CD14-positive monocyte (primary cell): ENCODE results near the gene CRY1. TPM values are rescaled to one million over a fixed set of nuclear protein-coding genes. Genes with fewer than 3 reads are reported as not detected.

Source experiments
- DNase-seq, 3 donors: peaks; one replicate each; pipeline ENCODE4 v3.0.0-alpha.2; 2011 to 2022
- H2AFZ ChIP-seq: 2 replicates; pipeline ENCODE4 v1.6.0; 2012; ENCODE audit warnings: mild to moderate bottlenecking, low read depth, low read length, inconsistent platforms; ENCODE audit not compliant: insufficient read depth, poor library complexity, severe bottlenecking
- H3K27ac ChIP-seq, 2 donors: 1 replicate in 1 of 2; 2 replicates in 1 of 2; pipeline ENCODE4 v1.5.1; 2012 to 2013; ENCODE audit warnings: low read length in 2 of 2, control low read depth in 1 of 2, inconsistent platforms in 1 of 2, low read depth in 1 of 2, mild to moderate bottlenecking in 1 of 2
- H3K27me3 ChIP-seq, 2 donors: one replicate each; pipeline versions ENCODE4 v1.6.0 to v1.6.1; 2011 to 2013; ENCODE audit warnings: low read length in 2 of 2; ENCODE audit not compliant: control insufficient read depth in 2 of 2, insufficient read depth in 2 of 2
- H3K36me3 ChIP-seq, 2 donors: replicated peaks in 1 of 2; 1 replicate in 1 of 2; 2 replicates in 1 of 2; pipeline versions ENCODE4 v1.5.1 to v1.6.1; 2012 to 2013; ENCODE audit warnings: low read length in 2 of 2, control low read depth in 1 of 2, inconsistent platforms in 1 of 2, mild to moderate bottlenecking in 1 of 2; ENCODE audit not compliant: insufficient read depth in 2 of 2, control insufficient read depth in 1 of 2
- H3K4me1 ChIP-seq, 2 donors: 1 replicate in 1 of 2; 2 replicates in 1 of 2; pipeline versions ENCODE4 v1.5.1 to v1.6.1; 2012 to 2013; ENCODE audit warnings: low read length in 2 of 2, control low read depth in 1 of 2, inconsistent platforms in 1 of 2, mild to moderate bottlenecking in 1 of 2, moderate library complexity in 1 of 2; ENCODE audit not compliant: insufficient read depth in 2 of 2, control insufficient read depth in 1 of 2
- H3K4me2 ChIP-seq: replicated peaks from 2 replicates; pipeline ENCODE3; 2012; ENCODE audit warnings: low read length, moderate library complexity, mild to moderate bottlenecking; ENCODE audit not compliant: poor library complexity, severe bottlenecking; ENCODE audit errors: extremely low read depth
- H3K4me3 ChIP-seq, 3 experiments: fragments of 200-600 bp in 1 of 3; sonication (generic) in 1 of 3; replicated peaks in 1 of 3; 1 replicate in 2 of 3; 2 replicates in 1 of 3; pipeline ENCODE4 v1.5.1; 2011 to 2013; ENCODE audit warnings: low read length in 3 of 3, mild to moderate bottlenecking in 3 of 3, control low read depth in 2 of 3, low read depth in 2 of 3, inconsistent platforms in 1 of 3, moderate library complexity in 1 of 3
- H3K79me2 ChIP-seq: 2 replicates; pipeline ENCODE4 v1.6.0; 2012; ENCODE audit warnings: mild to moderate bottlenecking, control low read depth, inconsistent platforms, low read length, moderate library complexity; ENCODE audit not compliant: insufficient read depth
- H3K9ac ChIP-seq: 2 replicates; pipeline ENCODE4 v1.6.0; 2017; ENCODE audit warnings: low read length, mild to moderate bottlenecking; ENCODE audit not compliant: insufficient read depth, poor library complexity, severe bottlenecking
- H3K9me3 ChIP-seq, 2 donors: replicated peaks in 1 of 2; 1 replicate in 1 of 2; 2 replicates in 1 of 2; pipeline versions ENCODE4 v1.5.1 to v1.6.1; 2012 to 2013; ENCODE audit warnings: low read length in 2 of 2, control low read depth in 1 of 2; ENCODE audit not compliant: control insufficient read depth in 1 of 2, insufficient read depth in 1 of 2
- H4K20me1 ChIP-seq: 2 replicates; pipeline ENCODE4 v1.6.0; 2012; ENCODE audit warnings: mild to moderate bottlenecking, low read length, control low read depth, moderate library complexity; ENCODE audit not compliant: insufficient read depth
- H3K27ac Mint-ChIP-seq, 7 donors: one replicate each; pipeline ENCODE4 v1.8.0; 2020; ENCODE audit warnings: mild to moderate bottlenecking in 7 of 7, mixed read lengths in 7 of 7, moderate library complexity in 6 of 7, inconsistent platforms in 2 of 7
- H3K27me3 Mint-ChIP-seq, 3 donors: one replicate each; pipeline ENCODE4 v1.8.0; 2021 to 2022; ENCODE audit warnings: low read depth in 3 of 3, mild to moderate bottlenecking in 3 of 3, mixed read lengths in 3 of 3, moderate library complexity in 3 of 3, inconsistent platforms in 1 of 3
- H3K36me3 Mint-ChIP-seq, 2 donors: one replicate each; pipeline ENCODE4 v1.8.0; 2020; ENCODE audit warnings: mixed read lengths in 2 of 2, inconsistent platforms in 1 of 2, mild to moderate bottlenecking in 1 of 2
- H3K4me1 Mint-ChIP-seq: one replicate; pipeline ENCODE4 v1.8.0; 2020; ENCODE audit warnings: mild to moderate bottlenecking, mixed read lengths
- H3K4me3 Mint-ChIP-seq, 2 donors: one replicate each; pipeline ENCODE4 v1.8.0; 2020; ENCODE audit warnings: mild to moderate bottlenecking in 2 of 2, mixed read lengths in 2 of 2, moderate library complexity in 1 of 2
- H3K9me3 Mint-ChIP-seq, 7 donors: one replicate each; pipeline ENCODE4 v1.8.0; 2020 to 2022; ENCODE audit warnings: mixed read lengths in 7 of 7, mild to moderate bottlenecking in 6 of 7, moderate library complexity in 6 of 7, inconsistent platforms in 2 of 7
- CTCF ChIP-seq: fragments of 200-600 bp; IDR thresholded peaks from one replicate; pipeline ENCODE4 v1.8.0; 2022; ENCODE audit warnings: antibody characterized with exemption, mild to moderate bottlenecking
- WGBS: methylation state at CpG from one replicate; pipeline ENCODE4 v1.1.5; 2013; ENCODE audit warnings: missing lambda C conversion rate; ENCODE audit not compliant: insufficient coverage; 5-methylcytosine and 5-hydroxymethylcytosine counted together
- intact Hi-C, 2 donors: fragments of 100-400 bp; cut with micrococcal nuclease; formaldehyde crosslinking; loops; one replicate each; pipeline versions ENCODE4 v1.15.0 to v1.15.1; 2023
- polyA plus RNA-seq, 3 donors: library from polyadenylated mRNA; depleted of rRNA in 1 of 3; unstranded in 2 of 3; stranded (reverse) in 1 of 3; fragments of 300-500 nt in 2 of 3; fragments of >200 nt in 1 of 3; fragmentation: Illumina TruSeq in 2 of 3; gene quantifications; 1 replicate in 2 of 3; 2 replicates in 1 of 3; pipeline ENCODE4 v1.2.3, GENCODE V29; 2012 to 2021

Gene CRY1
- polyA plus RNA-seq, 3 donors, result 3.8 to 7.7 (median 5.8) TPM

GRCh38 chr12:106941481-106942156, 151.7 kb downstream of the CRY1 start:
- no peaks in the 10 kb centered on the region for H3K79me2 ChIP-seq
- intact Hi-C loops, result no loop called here
- no peak for TF ChIP-seq CTCF
- no peak overlapping the region for H2AFZ ChIP-seq
- no peak overlapping the region for H3K27ac ChIP-seq
- peaks cover 6 to 50% (median 35%) of the 10 kb centered on the region in 7 donors for H3K9me3 Mint-ChIP-seq
- peaks cover 59 to 70% of the 10 kb centered on the region in 2 donors for H3K27me3 ChIP-seq
- H4K20me1 ChIP-seq, result no peaks in the 10 kb centered on the region
- no peaks in the 10 kb centered on the region for H3K36me3 ChIP-seq
- no peaks in the 10 kb centered on the region for H3K4me1 ChIP-seq
- H3K4me1 Mint-ChIP-seq, result no peaks in the 10 kb centered on the region
- H3K36me3 Mint-ChIP-seq, result no peaks in the 10 kb centered on the region
- peak overlapping the region in 1 of 2 donors; percentile 70 for H3K4me3 Mint-ChIP-seq
- H3K4me3 ChIP-seq, result no peak overlapping the region
- H3K9me3 ChIP-seq, result peaks cover 18 to 52% of the 10 kb centered on the region in 2 donors
- DNase-seq, result no peak
- WGBS, result 60% methylated on average over 4 of the region's 6 CpGs
- no peak overlapping the region for H3K9ac ChIP-seq
- peaks cover 57 to 84% (median 62%) of the 10 kb centered on the region in 3 donors for H3K27me3 Mint-ChIP-seq
- H3K4me2 ChIP-seq, result no peak overlapping the region
- H3K27ac Mint-ChIP-seq, result no peak overlapping the region

Other genes starting within 250 kb of the CRY1 start
- 1 to 10 TPM in 2 of 3 donors, under 1 TPM in 1; 0.56 to 2.0 (median 1.7) TPM for gene TMEM263, start 137.6 kb downstream of the CRY1 start, polyA plus RNA-seq
- 1 to 10 TPM in 1 of 3 donors, under 1 TPM in 2; 0.54 to 1.2 (median 0.73) TPM for gene MTERF2, start 106.4 kb downstream of the CRY1 start, polyA plus RNA-seq